ENCODE data around the gene MYT1. TPM values are rescaled to one million over a fixed set of nuclear protein-coding genes. Genes with fewer than 3 reads are reported as not detected.

MYT1 gene
- total RNA-seq, 1 experiment from 2014 or later, result 0.29 TPM

DNA sequence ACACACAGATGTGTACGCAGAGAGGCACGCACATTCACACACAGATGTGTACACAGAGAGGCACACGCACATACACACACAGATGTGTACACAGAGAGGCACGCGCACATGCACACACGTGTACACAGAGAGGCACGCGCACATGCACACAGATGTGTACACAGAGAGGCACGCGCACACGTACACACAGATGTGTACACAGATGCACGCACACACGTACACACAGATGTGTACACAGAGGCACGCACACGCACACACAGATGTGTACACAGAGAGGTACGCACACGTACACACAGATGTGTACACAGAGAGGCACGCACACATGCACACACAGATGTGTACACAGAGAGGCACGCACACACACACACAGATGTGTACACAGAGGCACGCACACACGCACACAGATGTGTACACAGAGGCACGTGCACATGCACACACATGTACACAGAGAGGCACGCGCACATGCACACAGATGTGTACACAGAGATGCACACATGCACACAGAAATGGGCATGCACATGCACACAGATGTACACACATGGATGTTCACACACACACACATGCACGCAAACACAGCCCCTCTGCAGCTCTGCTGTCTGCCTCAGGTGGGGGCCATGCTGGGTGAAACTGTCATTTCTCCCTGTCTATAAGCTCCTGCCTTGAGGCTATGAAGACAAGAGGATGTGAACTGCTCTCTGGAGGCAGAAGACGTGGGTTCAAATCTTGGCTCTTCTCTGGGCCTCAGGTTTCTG, 14.3 kb upstream of the MYT1 start:
- in situ Hi-C loops (cut with HindIII; ENCODE audit: low pct_unique_long_range_greater_than_20kb, low sequenced_read_pairs), result no loop called here
- no peak for DNase-seq (ENCODE audit: low read depth, low spot score)

DNA sequence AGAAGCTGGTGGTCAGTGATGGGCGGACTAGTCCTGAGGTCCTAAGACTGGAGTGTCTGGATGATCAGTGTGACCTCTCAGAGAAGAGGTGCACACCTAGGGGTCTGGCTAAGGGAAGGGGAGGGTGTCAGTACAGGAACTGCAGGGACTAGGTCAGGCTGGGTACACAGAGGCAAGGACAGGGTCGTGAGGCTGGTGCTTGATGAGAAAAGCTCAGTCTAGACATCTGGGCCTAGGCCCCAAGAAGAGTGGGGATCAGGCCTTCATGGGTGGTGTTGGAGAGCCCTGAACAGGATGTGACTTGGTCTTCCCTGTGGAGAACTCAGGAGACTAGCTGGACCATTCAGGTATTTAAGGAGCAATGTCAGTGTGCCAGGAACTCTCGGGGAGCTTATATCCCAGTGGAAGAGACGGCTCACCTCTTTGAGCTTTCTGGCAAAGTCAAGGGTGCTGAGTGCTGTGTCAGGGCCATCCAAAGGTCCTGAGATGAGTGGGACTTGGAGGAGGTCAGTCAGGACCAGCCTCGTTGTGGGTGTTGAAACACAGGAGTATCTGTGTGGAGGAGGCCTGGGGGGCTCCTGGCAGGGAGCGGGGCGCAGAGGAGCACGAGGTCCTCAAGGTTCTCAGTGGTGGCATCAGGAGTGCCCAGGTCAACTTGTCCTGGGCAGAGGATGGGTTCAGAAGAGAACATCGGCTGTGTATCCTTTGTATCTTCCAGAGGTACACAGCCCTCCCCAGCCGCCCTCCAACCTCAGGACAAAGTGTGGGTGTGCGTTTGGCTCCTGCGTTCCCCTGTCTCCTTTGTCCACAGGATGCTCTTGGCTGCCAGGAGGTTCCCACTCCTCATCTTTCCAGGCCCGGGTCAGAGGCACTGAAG, 13.3 kb upstream of the MYT1 start:
- DNase-seq (ENCODE audit: low read depth, low spot score), result no peak
- in situ Hi-C loops (cut with HindIII; ENCODE audit: low pct_unique_long_range_greater_than_20kb, low sequenced_read_pairs), result no loop called here

DNA sequence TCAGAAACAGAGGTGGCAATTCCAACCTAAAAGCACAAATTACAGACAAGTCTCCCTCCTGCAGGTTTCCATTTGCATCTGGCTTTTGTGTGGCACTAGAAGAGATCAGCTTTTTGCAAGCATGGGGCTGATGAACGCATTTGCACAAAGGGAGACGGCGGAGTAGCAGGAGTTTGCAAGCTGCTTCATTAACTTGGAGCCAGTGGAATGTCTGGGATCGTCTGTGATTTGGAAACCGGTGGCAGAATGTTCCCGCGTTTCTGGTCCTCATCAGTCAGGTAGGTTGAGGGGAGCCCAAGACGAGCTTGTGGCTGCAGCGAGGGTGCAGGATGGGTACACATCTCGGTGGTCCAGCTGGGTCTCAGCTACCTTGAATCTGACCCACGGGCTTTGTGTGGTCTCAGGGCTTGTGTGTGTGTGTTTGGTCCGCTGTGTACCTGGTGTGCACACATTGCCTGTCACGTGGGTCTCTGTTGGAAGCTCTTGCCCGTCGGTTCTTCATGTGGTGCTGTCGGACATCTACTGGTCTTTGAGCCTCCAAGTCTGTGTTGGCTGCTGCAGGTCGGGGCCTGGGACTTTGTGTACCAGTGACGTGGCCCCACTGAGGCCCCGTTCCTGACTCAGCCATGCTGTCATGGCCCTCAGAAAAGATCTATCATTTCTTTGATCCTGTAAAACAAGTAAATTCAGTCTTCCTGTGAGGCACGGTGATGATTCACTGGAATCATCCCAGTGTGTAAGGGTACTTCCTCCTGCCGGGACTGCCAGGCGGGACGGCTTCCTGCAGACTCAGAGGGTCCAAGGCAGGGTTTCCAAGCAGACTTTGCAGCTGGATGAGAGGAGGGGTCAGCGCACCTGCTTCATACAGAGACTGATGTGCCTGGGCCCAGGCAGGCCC, 12.4 kb upstream of the MYT1 start:
- no peak for DNase-seq (ENCODE audit: low read depth, low spot score)
- in situ Hi-C loops (cut with HindIII; ENCODE audit: low pct_unique_long_range_greater_than_20kb, low sequenced_read_pairs), result no loop called here

DNA sequence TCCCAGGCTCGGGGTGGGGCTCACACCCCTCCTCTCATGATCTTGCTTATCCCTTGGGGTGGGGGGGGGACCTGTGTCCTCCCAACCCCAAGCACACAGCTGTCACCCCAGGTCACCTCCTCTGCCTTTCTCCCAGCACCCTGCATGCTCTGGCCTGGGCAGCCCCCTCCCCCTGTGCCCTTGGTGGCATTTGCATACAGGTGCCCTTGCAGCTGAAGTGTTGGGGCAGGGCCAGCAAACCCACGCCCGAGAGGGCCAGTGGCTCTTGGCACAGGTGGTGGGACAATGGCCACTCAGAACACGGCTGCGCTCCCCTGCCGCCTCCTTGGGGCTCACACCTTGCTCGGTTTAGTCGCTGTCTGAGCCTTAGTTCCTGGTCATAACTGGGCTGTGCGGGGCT, 11.3 kb upstream of the MYT1 start:
- in situ Hi-C loops (cut with HindIII; ENCODE audit: low pct_unique_long_range_greater_than_20kb, low sequenced_read_pairs), result no loop called here
- no peak for DNase-seq (ENCODE audit: low read depth, low spot score)

DNA sequence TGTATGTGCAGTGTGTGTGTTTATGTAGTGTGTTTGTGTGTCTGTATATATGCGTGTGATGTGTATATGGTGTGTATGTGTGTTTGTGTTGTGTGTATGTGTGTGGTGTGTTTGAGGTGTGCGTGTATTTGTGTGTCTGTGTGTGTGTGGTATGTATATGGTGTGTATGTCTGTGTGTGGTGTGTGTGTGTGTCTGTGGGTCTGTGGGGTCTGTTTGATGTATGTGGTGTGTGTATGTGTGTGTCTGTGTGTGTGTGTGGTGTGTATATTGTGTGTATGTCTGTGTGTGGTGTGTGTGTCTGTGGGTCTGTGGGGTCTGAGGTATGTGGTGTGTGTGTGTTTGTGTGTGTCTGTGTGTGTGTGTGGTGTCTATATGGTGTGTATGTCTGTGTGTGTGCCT, 10.8 kb upstream of the MYT1 start:
- in situ Hi-C loops (cut with HindIII; ENCODE audit: low pct_unique_long_range_greater_than_20kb, low sequenced_read_pairs), result no loop called here

DNA sequence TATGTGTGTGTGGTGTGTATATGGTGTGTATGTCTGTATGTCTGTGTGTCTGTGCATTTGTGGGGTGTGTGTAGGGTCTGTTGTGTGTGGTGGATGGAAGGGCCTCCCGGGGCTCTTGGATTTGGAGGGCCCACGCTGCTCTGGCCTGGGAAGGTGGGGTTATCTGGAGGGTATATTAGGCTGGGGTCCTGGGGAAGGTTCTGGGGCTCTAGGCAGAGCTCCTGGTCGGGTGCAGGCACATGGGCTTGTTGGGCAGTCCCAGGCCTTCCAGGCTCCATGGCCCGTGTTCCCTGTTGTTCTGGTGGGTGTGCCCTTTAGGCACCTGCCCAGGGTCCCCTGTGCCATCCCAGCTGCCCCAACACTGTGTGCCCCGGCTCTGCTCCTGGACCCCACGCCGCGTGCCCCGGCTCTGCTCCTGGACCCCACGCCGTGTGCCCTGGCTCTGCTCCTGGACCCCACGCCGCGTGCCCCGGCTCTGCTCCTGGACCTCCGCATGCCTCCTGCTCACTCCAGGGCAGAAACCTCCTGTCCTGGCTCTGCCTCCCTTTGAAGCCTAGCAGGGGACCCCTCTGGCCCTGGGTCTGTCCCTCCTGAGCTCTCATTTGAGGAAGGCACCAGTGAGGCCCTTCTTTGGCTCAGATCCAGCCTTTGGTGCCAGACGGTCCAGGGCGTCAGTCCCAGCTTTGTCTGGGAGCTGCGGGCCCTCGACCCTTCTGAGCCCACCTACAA, 10.2 kb upstream of the MYT1 start:
- in situ Hi-C loops (cut with HindIII; ENCODE audit: low pct_unique_long_range_greater_than_20kb, low sequenced_read_pairs), result no loop called here
- DNase-seq (ENCODE audit: low read depth, low spot score), result no peak

More for the DNA sequence above, 10.8 kb upstream of the MYT1 start:
- no peak for DNase-seq (ENCODE audit: low read depth, low spot score)

DNA sequence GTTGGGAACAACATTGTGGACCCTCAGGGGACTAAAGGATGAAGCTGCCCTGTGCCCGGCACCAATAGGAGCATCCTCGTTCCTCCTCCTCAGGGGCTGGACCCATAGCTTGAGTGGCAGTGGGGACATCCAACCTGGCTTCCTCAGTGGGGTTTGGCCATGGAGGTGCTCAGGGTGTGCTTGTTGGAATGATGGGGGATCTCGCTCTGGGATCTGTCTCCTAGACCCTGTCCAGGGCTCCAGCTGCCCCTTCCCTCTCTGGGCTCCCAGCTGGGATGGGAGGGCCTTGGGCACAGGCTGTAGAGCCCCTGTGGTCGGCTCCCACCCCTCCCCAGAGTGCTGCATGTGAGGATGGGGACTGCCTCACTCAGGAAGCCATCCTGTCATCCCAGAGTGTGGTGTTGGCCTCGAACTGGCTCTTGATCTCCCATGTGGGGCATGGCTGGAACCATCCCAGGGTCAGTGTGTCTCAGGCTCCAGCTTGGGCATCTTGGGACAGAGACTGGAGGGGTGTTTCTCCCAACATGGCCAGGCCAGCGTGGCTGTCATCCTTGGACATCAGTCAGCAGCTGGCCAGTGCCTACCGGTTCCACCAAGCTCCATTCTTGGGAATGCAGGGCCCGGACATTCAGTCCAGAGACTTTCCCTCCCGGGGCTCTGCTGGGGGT, 9.5 kb upstream of the MYT1 start:
- in situ Hi-C loops (cut with HindIII; ENCODE audit: low pct_unique_long_range_greater_than_20kb, low sequenced_read_pairs), result no loop called here
- no peak for DNase-seq (ENCODE audit: low read depth, low spot score)

DNA sequence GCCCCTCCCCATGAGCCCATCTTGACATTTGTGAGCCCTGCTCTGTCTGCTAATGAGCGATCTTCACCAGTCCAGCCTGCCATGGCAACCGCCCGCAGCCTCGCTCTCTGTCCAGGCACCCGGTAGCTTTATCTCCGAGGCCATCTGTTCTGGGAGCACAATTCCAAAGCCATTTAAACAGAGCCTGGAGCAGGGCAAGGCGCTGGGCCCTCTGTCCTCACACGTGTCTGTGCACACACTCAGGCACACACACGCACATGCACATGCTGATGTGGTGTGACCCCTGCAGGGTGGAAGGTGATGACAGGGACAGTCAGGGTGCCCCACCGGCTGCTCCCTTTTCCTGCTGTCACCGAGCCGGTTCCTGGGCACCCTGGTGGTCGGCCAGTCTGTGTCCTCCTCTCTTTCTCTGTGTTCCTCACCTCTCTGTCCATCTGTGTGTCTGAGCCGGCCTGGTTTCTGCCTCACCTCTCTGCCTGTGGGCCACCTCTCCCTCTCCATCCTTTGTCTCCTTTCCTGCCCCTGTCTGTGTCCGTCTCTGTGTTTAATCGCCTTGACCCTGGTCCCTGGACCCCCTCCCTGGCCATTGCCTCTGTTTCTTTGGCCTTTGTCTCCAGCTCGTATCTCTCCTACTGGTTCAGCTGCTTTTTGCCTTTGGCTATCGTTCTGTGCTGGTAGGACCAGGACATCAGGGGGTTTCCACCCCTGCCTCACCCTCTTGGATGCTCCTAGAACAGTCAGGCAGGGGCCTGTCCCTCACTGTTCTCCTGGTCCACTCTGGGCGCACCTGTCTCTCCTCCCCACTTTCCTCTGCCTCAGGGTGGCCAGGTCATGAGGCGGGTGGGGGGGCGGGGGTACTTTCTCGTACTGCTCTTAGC, 8.8 kb upstream of the MYT1 start:
- DNase-seq (ENCODE audit: low read depth, low spot score), result no peak
- in situ Hi-C loops (cut with HindIII; ENCODE audit: low pct_unique_long_range_greater_than_20kb, low sequenced_read_pairs), result no loop called here

DNA sequence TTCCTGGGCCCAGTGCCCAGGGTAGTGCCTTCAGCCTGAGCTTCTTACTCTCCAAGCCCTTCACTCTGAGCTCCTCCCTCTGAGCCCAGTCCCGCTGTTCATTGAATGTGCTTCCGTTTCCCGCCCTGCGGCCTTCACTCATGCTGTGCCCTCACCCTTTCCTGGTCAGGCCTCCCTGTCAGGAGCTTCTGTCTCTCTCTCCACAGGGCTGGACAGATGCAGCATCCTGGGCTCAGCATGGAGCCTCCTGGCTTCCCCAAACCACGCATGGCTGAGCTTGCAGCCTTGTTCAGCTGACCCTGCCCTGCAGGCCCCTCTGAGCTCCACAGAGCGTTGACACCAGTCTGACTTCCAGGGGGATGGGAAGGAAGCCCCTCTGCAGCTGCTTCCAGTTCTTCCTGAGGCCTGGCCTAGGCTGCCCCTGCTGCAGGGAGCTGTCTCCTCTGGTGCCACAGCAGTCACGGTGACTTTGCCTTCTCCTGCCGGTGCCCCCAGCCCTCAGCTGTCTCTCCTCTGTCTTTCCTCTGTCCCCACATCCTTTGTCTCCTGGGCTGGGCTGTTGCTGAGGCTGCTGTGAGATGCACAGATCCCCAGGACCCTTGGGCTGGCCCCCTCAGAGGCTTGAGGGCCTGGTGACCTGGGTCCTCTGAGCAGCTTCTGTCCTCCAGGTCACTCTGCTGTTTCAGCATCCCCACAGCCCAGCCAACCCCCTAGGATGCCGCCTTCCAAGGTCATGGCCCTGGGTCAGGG, 7.9 kb upstream of the MYT1 start:
- in situ Hi-C loops (cut with HindIII; ENCODE audit: low pct_unique_long_range_greater_than_20kb, low sequenced_read_pairs), result no loop called here
- DNase-seq (ENCODE audit: low read depth, low spot score), result no peak

DNA sequence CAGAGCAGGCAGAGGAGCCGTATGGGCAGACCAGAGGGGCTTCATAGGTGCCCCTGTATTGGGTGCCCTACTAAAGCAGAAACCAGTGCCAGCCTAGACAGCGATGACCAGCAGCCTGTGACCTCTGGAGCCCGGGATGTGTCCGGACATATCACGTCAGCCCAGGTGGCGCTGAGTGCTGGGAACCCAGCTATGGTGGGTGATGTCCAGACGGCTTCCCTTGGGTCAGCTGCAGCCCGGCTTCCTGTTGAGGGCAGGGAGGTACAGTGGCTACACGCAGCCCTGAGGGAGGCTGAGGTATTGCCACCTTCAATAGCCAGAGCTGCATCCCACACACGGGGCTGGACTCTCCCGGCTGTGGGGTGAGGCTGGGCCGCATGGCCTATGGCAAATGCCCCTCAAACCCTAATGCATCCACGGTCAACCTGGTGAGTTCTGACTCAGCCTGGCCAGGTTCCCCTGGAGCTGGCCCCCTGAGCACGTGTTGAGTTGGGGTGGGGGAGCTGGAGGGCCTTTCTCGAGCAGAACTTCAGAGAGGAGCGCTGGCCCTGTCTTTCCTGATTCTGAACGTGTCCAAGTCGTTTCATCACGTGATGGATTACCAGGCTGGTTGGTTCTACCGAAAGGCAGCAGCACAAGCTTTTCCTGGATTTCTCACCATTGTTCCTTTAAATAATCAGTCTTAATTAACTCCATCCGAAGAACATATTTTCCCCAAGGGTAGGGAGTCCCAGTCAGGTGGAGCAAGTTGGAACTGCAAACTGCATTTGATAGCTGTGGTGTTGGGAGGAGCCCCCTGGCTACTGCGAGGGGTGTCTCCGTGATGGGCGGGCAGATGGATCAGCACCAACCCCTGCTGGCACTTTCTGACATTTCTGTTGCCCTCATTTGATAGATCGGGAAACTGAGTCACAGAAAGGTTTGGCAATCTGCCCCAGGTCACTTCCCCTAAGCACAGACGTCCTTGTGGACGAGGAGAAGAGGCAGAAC, 7.1 kb upstream of the MYT1 start:
- in situ Hi-C loops (cut with HindIII; ENCODE audit: low pct_unique_long_range_greater_than_20kb, low sequenced_read_pairs), result no loop called here
- no peak for DNase-seq (ENCODE audit: low read depth, low spot score)

DNA sequence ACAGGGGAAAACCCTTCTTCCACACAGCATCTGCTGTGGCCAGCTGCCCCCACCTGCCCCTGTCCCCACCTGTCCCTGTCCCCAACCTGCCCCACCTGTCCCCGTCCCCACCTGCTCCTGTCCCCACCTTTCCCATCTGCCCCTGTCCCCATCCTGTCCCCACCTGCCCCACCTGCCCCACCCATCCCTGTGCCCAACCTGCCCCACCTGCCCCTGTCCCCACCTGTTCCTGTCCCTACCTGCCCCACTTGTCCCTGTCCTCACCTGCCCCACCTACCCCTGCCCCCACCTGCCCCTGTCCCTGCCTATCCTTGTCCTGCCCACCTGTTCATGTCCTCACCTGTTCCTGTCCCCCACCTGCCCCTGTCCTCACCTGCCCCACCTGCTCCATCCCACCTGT, 6.4 kb upstream of the MYT1 start:
- no peak for DNase-seq (ENCODE audit: low read depth, low spot score)
- in situ Hi-C loops (cut with HindIII; ENCODE audit: low pct_unique_long_range_greater_than_20kb, low sequenced_read_pairs), result no loop called here

DNA sequence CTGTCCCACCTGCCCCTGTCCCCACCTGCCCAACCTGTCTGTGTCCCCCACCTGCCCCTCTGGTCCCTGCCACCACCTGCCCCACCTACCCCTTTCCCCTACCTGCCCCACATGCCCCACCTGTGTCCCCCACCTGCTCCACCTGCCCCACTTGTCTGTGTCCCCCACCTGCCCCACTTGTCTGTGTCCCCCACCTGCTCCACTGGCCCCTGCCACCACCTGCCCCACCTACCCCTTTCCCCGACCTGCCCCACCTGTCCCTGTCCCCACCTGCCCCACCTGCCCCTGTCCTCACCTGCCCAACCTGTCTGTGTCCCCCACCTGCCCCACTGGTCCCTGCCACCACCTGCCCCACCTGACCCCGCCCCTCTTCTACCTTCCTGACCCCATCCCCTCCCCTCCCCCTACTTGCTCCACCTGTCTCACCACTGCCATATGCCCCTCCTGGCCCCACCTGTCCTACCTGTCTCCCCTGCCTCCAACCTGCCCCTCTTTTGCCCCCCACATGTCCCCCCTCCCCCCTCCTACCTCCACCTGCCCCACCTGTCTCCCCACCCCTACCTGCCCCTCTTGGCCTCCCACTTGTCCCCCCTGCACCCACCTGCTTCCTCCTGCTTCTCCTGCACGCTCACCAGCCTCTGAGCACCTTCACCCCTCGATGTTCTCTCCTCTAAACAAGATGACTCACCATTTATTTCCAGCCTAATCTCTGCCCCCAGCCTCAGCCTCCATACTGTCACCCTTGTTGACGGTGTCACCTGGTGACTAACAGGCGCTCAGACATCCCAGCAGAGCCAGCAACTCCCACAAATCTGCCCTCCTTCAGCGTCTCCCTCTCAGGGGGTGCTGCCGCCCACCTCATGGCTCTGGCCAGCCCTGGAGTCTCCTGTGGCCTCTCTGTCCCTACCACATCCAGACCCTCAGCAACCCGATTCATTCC, 5.6 kb upstream of the MYT1 start:
- in situ Hi-C loops (cut with HindIII; ENCODE audit: low pct_unique_long_range_greater_than_20kb, low sequenced_read_pairs), result no loop called here
- DNase-seq (ENCODE audit: low read depth, low spot score), result no peak

DNA sequence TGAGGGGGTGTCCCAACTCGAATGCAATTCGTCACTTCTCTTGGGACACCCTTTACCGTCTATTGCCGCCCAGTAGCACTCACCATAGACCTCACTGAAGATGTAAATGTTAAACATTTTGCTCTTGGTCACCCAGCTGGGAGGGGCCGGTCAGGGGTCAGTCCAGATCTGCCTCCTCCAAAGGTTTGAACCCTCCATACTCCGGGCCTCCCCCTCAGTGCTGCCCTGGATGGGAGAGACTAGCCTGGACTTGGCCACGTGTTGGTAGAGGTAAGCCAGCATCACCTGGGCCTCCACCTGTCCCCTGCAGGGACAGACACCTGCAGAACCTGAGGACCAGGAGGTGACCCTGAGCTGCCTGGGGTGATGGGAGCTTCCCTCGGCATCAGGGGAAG, 5.0 kb upstream of the MYT1 start:
- DNase-seq (ENCODE audit: low read depth, low spot score), result no peak
- in situ Hi-C loops (cut with HindIII; ENCODE audit: low pct_unique_long_range_greater_than_20kb, low sequenced_read_pairs), result no loop called here
